ENCODE measurements around the gene C11orf68. TPM values are rescaled to one million over a fixed set of nuclear protein-coding genes. Genes with fewer than 3 reads are reported as not detected.
A peak's percentile ranks its signal among the peaks of the same experiment; 100 is the strongest.

C11orf68 gene
- total and polyA plus RNA-seq, 10 of the 15 experiments (the other 5 are each of a cell fraction or from before 2014, with no cell fraction given) = 3.0 to 25.4 (median 16.7) TPM

GRCh38 chr11:65927904-65928397 is 9.1 kb upstream of the C11orf68 start (continued):
- TF ChIP-seq ZBTB40 (IDR thresholded peaks at IDR 0.05; ENCODE audit: borderline replicate concordance) (0 out of 2 replicates have a peak, but pooled peaks have one; percentile 11), ATF3 (IDR thresholded peaks at IDR 0.05; ENCODE audit: borderline replicate concordance, extremely low read depth, low read depth, low read length) (no peak), MLLT1 (IDR thresholded peaks at IDR 0.05) (peak; percentile 88), RUNX3 (IDR thresholded peaks at IDR 0.05; ENCODE audit: low read length) (peak; percentile 92), RB1 (IDR thresholded peaks at IDR 0.05; ENCODE audit: borderline replicate concordance) (peak; percentile 41; the same call in 1 of the 2 replicates), EED (IDR thresholded peaks at IDR 0.05; ENCODE audit: low read depth) (peak; percentile 63; the same call in 1 of the 2 replicates), IKZF2 (IDR thresholded peaks at IDR 0.05) (peak; percentile 73 to 76; a peak in 3 of 4 replicates), SREBF2 (IDR thresholded peaks at IDR 0.05; ENCODE audit: low read length) (no peak), EZH2 (IDR thresholded peaks at IDR 0.05; ENCODE audit: borderline replicate concordance, control insufficient read depth, low read depth, low read length) (no peak), MEF2B (IDR thresholded peaks at IDR 0.05; ENCODE audit: partially characterized antibody, poor library complexity, severe bottlenecking) (peak; percentile 54), PML (IDR thresholded peaks at IDR 0.05; ENCODE audit: low read length) (peak; percentile 66; the same call in 1 of the 2 replicates), CBX5 (IDR thresholded peaks at IDR 0.05; ENCODE audit: low read depth) (no peak), ZBTB33 (IDR thresholded peaks at IDR 0.05) (no peak), ZNF384 (IDR thresholded peaks at IDR 0.05; ENCODE audit: borderline replicate concordance, low read depth, low read length) (peak; percentile 84), POLR2AphosphoS2 (IDR thresholded peaks at IDR 0.05; ENCODE audit: low read depth, low read length) (no peak), GABPA (IDR thresholded peaks at IDR 0.05; ENCODE audit: low read depth) (no peak), GATAD2B (conservative IDR thresholded peaks at IDR 0.05; ENCODE audit: low read depth) (0 out of 2 replicates have a peak, but pooled peaks have one; percentile 54), IRF3 (IDR thresholded peaks at IDR 0.05) (0 out of 2 replicates have a peak, but pooled peaks have one; percentile 2), PBX3 (IDR thresholded peaks at IDR 0.05; ENCODE audit: insufficient replicate concordance, low read depth, low read length) (no peak), LARP7 (IDR thresholded peaks at IDR 0.05) (no peak)

Measured in GM12878 (cell line).